ENCODE measurements around the gene KIRREL3.

Gene KIRREL3

DNA sequence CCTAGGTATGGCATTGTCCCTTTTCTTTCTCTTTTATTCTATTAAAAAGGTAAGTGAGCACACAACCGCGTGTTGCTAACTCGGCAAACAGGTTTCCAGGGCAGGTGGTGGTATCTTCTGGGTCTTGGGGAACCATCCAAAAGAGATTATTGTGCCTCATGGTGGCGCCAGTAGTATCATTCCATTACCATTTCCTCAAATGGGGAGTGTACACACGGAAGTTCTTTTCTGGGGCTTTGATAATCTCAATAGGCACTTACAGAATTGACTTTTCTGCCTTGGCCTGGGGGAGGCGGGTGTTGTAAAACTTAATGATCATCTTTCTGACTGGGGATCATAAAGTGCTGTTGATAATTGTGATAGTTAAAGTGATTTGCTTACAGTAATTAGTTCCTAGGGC, 234.1 kb downstream of the KIRREL3 start:
- no peak for DNase-seq

DNA sequence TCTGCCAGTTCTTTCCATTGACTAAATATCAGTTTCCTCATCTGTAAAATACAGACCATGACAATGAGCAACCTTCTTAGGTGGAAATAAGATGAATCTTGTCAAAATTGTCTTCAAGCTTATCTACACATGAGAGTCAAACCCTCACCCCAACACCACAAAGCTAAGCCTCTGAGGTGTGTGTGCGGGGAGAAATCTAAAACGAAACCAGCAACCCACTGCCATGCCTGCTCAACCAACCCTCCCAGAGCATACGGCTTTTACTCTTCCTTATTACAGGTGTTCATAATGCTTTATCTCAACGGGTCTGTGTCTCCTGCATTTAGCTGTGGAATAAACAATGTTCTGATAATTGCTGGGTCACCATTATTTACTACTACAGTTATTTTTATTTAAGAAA, 235.4 kb downstream of the KIRREL3 start:
- DNase-seq, result no peak

DNA sequence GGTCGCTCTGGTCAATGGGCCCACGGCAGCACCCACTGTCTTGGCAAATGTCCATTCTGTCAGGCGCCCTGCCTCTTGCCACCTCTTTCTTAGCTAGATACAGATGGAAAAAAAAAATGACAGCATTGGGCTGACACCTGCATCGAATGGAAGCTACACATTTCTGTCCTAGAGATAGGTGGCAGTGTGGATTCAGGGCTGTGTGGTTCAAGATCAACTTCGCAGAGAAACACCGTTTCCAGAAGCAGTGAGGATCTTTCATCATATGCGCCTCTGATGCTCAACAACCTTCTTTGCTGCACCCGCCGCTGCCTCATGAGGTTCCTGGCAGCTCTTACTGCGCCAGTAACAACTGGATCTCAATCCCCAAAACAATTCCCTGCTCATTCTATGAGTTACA, 236.3 kb downstream of the KIRREL3 start:
- DNase-seq, result no peak

DNA sequence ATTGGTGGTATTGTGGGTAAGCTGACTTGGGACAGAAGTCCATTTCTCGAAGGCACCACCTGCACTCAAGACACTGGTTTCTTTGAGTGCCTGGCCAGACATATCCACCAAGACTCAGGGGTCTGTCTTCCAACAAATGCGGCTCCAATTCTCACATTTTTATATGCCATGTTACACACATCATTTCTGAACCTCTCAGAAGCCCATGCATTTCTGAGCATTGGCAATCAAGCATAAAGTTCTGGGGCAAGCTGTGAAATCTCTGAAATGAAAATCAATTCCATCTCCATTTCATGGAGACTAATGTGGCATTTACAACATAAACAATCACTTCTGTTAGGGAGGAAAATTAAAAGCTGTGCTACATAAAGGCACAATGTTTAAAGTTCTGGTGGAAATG, 243.7 kb downstream of the KIRREL3 start:
- no peak for DNase-seq

DNA sequence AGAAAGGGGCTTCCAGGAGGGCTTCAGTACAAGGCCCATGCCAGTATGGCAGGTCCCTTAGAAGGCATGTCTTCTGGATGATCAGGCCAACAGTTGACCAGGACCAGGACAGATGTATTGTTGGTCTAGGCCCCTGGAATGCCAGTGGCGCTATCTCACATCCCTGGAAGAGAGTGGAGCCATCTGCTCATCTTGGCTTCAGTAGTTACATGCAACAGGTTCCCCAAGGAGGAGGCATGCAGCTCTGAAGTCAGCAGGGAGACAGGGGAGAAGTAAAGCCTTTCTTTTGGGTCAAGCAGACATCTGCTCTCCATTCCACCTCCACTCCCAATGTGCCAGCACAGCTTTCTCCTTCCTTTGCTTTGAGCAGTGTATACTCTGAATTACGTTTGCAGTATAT, 244.1 kb downstream of the KIRREL3 start:
- no peak for DNase-seq

- no peak for DNase-seq
Measured at GRCh38 chr11:126755526-126755925, 245.0 kb downstream of the KIRREL3 start.

DNA sequence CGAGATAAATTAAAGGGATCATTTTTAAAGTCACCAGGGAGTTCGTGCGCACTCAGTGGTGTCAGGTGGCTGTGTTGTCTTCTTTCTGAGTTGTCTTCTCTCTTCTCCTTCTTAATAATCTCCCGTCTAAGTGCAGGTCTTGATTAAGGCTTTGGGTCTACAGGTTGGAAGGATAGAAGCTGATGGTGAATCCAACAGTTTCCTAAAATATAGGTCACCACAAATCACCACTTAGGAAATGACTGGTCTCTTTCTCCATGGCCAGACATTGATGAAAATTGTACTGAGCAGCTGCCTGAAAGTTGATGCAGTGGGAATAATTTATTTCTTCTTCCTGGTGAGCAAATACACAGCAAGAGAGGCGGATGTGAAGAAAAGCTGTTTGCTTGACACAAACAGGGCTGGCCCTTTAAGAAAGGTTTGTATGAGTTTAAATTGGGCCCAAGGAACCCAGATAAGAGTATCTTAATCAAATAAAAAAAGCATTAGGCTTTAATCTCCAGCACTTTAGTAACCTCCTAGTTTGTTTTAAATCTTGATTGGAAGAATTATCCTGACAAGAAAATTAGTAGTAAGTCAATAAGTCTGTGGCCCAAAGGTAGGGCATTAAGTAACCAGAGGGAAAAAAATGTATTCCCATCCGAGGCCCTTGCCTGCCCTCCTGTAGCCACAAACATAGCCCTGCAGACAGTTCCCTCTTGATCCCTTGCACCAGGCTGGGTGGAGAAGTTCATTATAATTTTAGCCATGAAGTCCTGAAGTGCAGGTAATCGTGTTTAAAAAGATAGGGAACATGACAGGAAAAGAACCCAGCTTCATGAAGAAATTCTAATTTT, 245.8 kb downstream of the KIRREL3 start:
- no peak for DNase-seq

DNA sequence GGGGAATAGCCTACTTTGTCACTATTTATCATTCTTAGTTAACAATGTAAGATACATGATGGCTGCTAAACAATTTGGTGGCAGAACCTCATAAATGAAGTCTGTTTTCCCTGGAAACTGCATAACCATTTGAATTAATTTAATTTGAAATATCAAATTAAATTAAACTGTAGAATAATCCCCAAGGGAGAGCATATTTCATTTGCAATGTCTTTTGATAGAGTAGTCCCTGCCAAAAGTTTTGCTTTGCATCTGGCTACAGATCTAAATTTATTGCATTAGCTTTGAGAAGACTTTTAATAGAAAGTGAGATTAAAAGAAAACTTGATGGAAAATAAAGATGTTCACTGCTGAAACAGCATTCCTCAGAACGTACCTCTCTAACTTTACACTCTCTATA, 246.6 kb downstream of the KIRREL3 start:
- DNase-seq, result no peak

DNA sequence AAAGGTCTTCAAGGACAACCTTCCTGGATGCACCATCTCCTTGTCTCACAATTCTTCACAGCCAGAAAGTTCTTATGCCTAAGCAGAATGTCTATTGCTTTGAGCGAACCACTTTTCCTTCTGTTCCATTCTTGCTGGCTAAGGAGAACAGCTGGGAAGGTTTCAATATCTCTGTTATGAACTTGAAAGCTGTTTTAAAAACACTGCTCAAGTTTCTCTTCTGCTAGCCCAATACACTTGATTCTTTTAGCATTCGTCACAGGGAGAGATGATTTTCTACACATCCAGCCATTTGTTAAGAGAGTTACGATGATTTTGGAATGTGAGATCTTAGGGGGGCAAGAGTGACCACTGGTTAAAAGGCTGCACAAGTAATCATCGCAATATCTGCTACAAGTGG, 249.3 kb downstream of the KIRREL3 start:
- no peak for DNase-seq

DNA sequence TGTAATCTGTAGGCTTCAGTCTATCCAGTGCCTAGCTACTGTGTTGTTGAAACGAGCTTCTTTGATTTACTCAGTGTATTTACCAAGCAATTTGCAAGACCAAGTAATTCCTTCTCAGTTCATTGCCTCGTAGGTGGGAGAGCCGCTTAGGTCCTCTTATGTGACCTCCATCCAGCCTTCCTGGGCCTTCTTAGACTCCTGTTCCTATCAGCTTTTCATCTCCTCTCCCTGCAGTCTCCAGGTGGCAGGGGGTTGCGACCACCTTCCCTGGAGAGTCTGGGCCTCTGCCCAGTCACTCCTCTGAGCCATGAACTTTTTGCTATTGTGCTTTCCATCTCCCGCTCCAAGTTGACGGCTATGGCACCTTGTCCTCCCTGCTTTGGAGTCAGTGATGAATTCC, 251.8 kb downstream of the KIRREL3 start:
- DNase-seq, result no peak

DNA sequence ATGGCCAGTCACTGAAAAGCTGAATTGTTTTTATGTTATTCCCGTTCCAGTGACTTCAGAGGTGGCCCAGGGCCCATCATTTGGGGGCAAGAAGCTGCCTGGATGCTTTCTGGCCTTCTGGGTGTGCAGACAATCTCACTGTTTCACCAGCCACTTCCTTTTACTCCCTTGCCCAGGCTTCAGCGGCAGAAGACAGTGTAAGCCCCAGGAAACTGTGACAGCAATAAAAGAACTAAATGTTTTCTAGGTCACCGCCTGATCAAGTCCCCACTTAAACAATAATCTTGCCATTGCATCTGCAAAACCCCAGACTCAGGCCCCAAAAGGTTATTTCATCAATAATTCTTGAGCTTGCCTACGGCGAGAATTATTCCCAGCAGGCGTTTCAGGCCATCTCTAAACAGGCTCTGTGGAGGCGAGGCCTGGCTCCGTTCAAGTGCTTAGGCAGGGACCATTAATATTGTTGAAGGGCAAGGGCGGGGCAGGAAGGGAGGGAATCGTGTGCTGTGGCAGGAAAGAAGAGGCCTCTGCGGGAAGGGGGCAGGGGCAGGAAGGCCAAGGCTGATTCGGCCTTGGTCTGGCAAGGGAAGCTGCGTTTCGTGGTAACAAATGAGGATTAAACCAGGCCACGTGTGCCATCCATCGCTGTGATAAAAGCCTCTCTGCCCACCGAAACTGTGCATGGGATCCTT, 252.3 kb downstream of the KIRREL3 start:
- peak; percentile 91 for DNase-seq

DNA sequence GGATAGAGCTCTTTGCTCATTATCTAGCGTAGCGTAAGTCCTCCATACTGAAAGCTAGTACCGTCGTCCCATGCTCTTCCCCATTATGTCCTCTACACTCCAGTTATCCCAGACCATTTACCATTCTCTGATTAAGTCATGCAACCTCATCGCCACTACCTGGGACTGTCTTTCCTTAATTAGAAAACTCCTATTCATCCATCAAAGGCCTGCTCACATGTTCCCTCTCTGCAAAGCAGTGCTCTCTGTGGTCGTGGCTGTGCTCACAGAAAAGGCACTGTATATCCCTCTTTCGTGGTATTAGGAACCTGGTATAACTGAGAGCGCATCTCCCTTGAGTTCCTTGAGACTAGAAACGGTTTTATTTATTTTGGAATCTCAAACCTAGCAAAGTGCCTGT, 253.3 kb downstream of the KIRREL3 start:
- no peak for DNase-seq

DNA sequence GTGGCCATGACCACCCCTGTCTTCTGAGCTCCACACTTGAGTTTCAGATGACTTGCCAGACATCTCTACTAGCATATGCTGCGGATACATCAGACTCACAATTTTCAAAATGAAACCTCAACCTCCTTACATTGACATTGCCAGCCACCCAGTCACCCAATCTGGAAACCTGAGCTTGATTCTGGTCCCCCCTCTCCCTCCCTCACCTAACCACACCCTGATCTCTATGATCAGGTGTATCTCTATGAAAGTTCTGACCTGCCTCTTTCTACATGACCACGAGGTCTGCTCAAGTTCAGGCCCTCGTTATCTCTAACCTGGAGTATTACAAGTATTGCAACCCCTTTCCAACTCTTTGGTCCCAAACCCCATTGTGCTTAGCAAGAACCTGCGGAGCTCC, 254.1 kb downstream of the KIRREL3 start:
- DNase-seq, result no peak

DNA sequence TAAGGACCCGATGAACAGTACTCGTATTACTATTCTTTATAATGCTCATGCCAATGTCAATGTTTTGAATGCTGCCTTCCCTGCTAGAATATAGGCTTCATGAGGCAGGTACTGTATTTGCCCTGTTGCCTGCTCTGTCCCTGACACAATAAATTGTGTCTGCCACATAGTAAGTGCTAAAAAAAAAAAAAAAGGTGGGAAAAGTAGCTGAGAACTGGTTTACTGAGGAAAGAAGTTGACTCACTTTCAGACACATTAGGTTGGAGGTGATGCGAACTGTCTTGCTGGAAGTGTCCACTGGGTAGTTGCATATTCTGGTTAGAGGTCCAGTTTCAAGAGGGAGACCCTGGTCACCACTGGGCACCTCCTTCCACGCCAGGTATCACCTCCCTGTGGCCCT, 255.9 kb downstream of the KIRREL3 start:
- no peak for DNase-seq

GRCh38 chr11:126743628-126744027, 256.9 kb downstream of the KIRREL3 start:
- DNase-seq, result no peak

GRCh38 chr11:126742582-126742981, 258.0 kb downstream of the KIRREL3 start:
- DNase-seq, result no peak

- no peak for DNase-seq
Measured at GRCh38 chr11:126740846-126741245, 259.7 kb downstream of the KIRREL3 start.

GRCh38 chr11:126739499-126740145, 260.9 kb downstream of the KIRREL3 start:
- DNase-seq, result no peak

DNA sequence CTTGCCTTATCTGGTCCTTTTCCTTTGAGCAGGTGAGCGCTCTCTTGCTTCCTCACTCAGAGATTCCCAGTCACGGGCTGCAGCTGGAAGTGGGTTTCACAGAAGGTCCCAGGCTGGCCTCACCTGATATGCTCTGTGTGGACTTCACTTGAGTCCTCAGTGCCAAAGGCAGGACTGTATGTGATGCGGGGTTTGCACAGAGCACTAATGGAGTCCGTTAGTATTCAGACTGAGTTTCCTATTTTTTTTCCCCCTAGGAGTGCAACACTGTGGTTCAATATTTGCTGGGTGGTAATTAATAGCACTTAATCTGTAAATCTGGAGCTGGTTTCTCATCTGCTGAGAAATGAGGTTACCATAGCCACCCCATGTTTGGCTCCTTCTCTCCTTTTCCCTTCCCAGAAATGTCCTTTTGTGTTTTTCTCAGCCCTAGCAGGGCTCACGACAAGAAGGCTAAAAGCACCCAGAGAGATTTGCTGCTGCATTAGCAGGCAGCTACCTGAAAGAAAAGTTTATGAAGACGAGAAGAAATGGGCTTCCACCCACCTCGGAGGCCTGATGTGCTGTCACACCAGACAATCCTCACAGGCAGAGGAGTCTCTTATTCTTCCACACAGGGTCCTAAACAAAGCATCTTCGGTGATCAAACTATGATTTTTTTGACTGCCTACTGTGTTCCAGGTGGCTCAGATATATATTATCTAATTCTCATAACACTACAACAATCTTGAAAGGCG, 262.1 kb downstream of the KIRREL3 start:
- no peak for DNase-seq

DNA sequence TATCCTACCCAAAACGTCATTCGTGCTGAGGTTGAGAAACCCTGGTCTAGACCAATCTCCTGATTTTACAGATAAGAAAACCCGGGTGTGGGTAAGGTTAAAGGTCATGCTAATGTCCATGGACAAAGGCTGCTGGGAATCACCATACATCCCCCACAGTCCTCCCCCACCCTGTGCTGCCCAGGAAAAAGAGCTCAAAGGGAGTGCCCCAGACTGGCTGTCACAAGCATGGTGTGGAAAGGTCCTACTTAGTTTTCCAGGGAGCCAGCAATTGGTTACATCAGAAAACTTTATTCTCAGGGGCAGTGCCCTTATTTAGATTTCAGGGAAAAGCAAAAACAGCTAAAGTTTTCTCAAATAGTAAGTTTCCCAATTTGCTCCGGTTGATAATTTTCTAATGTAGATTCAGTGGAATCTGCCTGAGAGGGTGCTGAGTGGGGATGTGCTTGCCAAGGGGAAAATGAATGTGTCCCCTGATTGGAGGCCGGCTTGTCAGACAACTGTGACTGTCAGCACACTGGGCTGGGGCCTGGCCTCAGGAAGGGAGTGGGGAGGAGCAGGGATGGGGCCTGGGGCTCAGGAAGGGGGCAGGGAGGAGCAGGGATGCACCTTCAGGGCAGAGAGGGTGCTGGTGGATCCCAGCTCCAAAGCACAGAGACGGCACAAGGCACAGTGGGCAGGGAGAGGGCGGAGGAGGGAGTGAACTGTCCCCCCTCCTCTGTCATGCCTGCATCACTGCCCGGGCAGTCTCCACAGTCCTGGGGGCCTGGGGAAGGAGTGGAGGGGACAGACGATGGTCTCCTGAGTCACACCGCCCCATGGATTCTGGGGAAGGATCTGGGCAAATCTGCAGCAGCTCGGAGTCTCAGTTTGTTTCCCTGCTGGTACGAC, 263.6 kb downstream of the KIRREL3 start:
- DNase-seq, result peak; percentile 12

GRCh38 chr11:126734752-126735151, 265.8 kb downstream of the KIRREL3 start:
- no peak for DNase-seq

DNA sequence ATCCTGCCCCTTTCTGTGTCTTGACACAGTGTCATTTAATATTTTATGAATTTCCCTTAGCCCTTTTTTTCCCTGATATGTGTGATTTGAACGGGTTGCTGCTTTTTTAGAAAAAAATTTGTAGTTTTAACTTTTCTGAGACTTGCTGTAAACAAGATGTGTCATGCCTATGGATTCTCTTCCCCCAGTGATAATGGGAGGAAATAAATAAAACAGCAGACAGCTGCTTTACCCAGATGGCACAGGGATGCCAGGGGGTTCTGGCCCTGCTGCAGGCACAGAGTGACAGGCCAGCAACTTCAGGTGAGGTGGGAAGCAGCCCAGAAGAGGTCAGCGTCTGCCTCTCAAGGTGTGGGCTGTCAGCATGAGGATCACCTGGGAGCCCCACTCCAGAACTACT, 266.9 kb downstream of the KIRREL3 start:
- no peak for DNase-seq

Data from hematopoietic multipotent progenitor cell treated with erythropoietin and hydrocortisone succinate and interleukin-3 and kit ligand, for 4 days (in vitro differentiated cells).